ENCODE results near the gene LYRM1.

LYRM1 gene

GRCh38 chr16:20871941-20872815, 28.4 kb upstream of the LYRM1 start:
- no peak for DNase-seq (ENCODE audit: low spot score)

- no peak for DNase-seq (ENCODE audit: low spot score)
Observed at GRCh38 chr16:20873331-20873730, 27.2 kb upstream of the LYRM1 start.

- no peak for DNase-seq (ENCODE audit: low spot score)
Observed at GRCh38 chr16:20874088-20874581, 26.4 kb upstream of the LYRM1 start.

- DNase-seq (ENCODE audit: low spot score), result no peak
Observed at GRCh38 chr16:20875355-20875650, 25.3 kb upstream of the LYRM1 start.

- DNase-seq (ENCODE audit: low spot score), result no peak
Observed at GRCh38 chr16:20878682-20879147, 21.9 kb upstream of the LYRM1 start.

GRCh38 chr16:20879175-20880040, 21.2 kb upstream of the LYRM1 start:
- DNase-seq (ENCODE audit: low spot score), result no peak

DNA sequence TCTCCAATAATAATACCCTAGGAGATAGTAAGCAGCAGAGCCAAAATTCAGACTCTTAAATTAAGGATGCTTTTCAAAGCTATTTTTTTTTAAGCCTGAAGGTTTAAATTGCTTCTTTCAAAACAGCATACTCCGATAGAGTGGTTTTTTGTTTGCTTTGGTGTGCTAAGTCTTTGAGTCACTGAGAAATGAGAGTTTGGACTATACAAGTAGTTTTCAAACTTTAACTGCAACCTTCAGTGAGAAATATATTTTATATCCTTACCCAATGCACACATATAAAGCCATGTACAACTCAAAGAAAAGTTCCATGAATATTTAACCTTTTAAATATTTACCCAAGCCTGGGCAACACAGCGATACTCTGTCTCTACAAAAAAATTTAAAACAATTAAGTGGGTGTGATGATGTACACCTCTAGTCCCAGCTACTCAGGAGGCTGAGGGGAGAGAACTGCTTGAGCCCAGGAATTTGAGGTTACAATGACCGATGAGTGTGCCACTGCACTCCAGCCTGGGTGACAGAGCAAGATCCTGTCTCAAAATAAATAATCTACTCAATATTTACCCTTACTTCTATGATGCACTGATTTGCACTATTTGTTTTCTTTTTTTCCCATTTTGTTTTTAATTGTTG, 19.6 kb upstream of the LYRM1 start:
- DNase-seq (ENCODE audit: low spot score), result no peak

DNA sequence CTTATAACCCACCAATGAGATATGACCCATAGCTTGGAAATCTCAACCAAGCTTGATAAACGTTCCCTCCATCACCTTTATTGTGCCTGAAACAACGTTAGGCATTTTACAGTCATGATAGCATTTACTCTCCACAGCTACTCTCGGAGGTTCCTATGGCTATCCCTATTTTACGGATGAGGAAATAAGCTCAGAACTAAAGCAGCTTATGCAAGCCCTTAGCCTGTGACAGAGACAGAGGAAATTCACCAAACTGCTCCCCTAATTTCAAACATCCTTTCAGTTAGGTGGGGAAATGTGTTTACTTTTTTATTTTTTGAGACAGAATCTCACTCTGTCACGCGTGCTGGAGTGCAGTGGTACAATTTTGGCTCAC, 19.1 kb upstream of the LYRM1 start:
- no peak for DNase-seq (ENCODE audit: low spot score)

GRCh38 chr16:20883554-20884239, 16.9 kb upstream of the LYRM1 start:
- DNase-seq (ENCODE audit: low spot score), result no peak

DNA sequence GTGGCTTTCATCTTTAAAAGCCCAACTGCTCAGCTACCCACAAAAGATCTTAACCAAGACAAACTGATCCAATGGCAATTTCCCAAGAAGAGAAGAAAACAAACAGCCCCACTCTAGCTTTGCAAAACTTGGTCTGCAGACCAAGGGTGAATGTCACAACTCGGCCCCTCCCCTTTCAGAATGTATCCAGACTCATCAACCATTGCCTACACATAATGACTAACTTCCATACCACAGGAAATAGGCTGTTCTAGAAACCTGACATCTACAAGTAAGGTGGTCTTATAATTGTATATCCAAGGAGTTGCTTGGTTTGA, 16.4 kb upstream of the LYRM1 start:
- DNase-seq (ENCODE audit: low spot score), result no peak

GRCh38 chr16:20886320-20886719, 14.3 kb upstream of the LYRM1 start:
- DNase-seq (ENCODE audit: low spot score), result no peak

DNA sequence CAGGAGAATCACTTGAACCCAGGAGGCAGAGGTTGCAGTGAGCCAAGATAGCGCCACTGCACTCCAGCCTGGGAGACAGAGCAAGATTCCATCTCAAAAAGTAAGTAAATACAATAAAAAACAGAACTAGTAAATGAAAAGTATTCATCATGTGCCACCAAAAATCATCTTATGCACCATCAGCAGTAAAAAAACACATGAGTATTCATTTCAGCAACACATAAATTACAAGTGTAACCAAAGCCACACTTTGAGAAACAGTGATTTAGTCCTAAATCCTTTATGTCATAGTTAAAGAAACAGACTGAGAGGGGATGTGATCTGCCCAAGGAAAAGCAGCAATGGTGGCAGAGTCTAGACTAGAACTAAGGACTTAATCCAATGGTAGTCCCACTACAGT, 13.4 kb upstream of the LYRM1 start:
- no peak for DNase-seq (ENCODE audit: low spot score)

DNA sequence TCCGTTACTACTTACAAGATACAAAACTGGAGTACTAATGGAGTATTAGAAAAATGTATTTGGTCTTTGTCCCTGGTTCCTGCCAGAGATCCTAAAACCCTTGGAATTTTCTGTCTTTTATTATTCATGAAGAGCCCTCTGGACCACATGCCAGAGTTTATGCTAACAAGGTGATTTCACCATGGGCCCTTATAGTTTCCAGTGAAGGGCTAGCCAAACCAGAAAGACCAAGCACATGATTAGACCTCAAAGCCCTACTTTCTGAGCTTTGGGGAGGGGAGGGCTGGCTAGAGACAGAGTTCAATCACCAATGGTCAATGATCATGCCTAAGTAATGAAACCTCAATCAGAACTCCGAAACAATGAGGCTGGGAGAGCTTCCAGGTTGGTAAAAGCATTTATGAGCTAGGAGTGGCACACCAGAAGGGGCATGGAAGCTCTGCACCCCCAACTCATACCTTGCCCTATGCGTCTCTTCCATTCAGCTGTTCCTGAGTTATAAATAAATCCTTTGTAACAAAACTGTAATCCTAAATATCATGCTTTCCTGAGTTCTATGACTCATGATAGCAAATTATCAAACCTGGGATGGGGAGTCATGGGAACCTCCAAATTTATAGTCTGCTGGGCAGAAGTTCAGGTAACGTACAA, 10.8 kb upstream of the LYRM1 start:
- no peak for DNase-seq (ENCODE audit: low spot score)

GRCh38 chr16:20894388-20894787, 6.2 kb upstream of the LYRM1 start:
- no peak for DNase-seq (ENCODE audit: low spot score)

DNA sequence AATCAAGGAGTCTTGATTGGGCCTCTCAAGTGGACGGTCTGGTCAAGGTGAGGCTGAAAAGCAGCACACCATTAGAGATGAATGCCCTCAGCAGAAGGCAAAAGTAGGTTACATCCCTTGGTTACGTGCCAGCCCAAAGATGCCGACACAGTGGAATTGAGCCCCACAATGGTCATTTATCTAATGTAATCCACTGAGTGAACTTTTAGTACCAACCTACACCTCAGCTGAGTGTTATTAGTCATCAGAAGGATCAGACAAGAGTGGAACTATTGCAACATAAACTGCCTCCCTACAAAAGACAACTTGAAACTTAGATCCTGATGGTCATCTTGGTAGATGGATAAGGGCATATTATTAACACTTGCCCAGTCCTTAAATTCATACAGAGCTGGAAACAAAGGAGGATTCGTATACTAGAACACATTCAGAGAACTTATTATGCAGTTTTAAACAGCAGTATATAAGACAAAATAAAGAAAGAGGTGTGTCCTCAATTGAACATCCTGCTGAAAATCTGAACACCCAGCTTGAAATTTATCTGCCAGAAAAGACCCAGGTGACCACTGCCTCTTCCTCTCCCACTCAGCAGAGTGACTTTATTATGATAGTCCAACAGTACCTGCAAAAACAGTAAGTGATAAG, 3.2 kb upstream of the LYRM1 start:
- DNase-seq (ENCODE audit: low spot score), result no peak

GRCh38 chr16:20897922-20898321, 2.6 kb upstream of the LYRM1 start:
- no peak for DNase-seq (ENCODE audit: low spot score)

DNA sequence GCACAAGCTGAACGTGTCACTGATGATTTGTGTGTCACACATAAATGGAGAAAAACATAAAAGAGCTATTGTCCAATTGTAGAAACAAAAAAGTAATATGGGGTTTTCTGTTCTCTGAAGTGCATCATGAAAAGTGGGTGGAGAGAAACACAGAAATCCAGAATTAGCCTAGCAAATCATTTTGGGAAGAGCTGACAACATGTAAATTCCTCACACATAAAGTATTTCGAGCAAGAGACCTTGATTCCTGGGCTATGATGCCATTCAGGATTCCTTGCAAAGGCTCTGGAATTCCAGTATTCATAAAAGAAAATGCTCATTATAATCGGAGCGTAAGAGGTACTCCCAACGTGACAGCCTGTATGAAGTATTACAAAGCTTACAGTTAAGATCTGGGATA, 1.5 kb upstream of the LYRM1 start:
- DNase-seq (ENCODE audit: low spot score), result no peak

DNA sequence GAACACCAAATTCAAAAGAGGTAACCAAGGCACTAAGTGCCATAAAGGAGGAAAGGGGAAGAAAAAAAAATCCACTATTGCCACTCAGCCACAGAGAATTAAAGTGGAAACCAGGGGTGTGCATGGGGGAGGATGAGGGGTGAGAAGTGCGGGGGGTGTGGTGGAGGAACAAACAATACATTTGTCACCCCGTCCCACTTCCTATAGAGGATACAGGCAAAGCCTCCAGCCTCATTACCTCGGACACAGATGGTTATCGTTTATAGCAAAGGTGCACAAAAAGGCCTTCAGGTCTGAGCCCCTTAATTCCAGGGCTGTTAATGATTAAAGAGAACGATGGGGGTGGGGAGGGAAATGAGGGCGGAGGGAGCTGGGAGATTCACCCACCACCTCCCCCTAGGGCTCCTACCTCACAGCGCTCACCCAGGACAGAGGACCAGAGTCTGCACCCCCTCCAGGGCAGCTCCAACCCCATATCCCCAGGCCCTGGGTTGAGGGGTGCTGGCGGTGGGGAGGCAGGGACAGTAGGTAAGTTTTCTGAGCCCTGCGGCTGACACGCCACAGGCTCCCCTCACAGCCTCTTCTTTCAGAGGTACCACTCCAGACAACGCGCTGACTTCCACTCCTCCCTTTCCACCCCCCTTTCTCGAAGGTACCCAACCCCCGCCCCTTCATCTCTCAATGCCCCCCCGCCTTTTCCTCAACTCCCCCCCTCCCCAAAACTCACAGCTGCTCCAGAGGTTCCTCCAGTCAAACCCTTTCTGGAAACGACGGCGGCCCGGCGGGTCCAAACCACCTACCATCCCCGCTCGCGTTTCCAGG, 883 bp upstream of the LYRM1 start:
- DNase-seq (ENCODE audit: low spot score), result no peak

GRCh38 chr16:20901068-20901435, 481 bp downstream of the LYRM1 start:
- no peak for DNase-seq (ENCODE audit: low spot score)

- DNase-seq (ENCODE audit: low spot score), result no peak
Observed at GRCh38 chr16:20901436-20902112, 1.0 kb downstream of the LYRM1 start.

All from hematopoietic multipotent progenitor cell treated with erythropoietin and hydrocortisone succinate and interleukin-3 and kit ligand, for 17 days (in vitro differentiated cells).